GM23338 (cell line): ENCODE data around the gene PLA1A.

Experiments
- CREB1 ChIP-seq: fragments of 250-450 bp; sonication (Bioruptor Pico); IDR thresholded peaks from 2 replicates; pipeline ENCODE4 v1.5.0; 2020; ENCODE audit warnings: low read depth, mild to moderate bottlenecking, moderate library complexity
- CTCF ChIP-seq, 2 experiments: fragments of 200-600 bp in 1 of 2; sonication (generic) in 1 of 2; conservative IDR thresholded peaks; 2 replicates each; pipeline versions ENCODE4 v1.5.1 to v1.6.1; 2016 to 2017; ENCODE audit warnings: antibody characterized with exemption in 2 of 2, low read depth in 2 of 2, mild to moderate bottlenecking in 2 of 2, moderate library complexity in 1 of 2
- EZH2 ChIP-seq: fragments of 200-600 bp; sonication (generic); IDR thresholded peaks from one replicate; pipeline ENCODE4 v1.8.0; 2017; ENCODE audit warnings: antibody characterized with exemption, mild to moderate bottlenecking, low read depth; ENCODE audit not compliant: unreplicated experiment
- EZH2phosphoT487 ChIP-seq: fragments of 200-600 bp; sonication (generic); IDR thresholded peaks from one replicate; pipeline ENCODE4 v1.8.1; 2018; ENCODE audit warnings: antibody characterized with exemption; ENCODE audit not compliant: unreplicated experiment
- JUNB ChIP-seq: IDR thresholded peaks from one replicate; pipeline ENCODE4 v1.6.1; 2016; ENCODE audit warnings: antibody characterized with exemption; ENCODE audit not compliant: unreplicated experiment
- NANOG ChIP-seq: IDR thresholded peaks from 2 replicates; pipeline ENCODE4 v1.6.1; 2016; ENCODE audit warnings: antibody characterized with exemption, borderline replicate concordance
- POLR2AphosphoS5 ChIP-seq: IDR thresholded peaks from 2 replicates; pipeline ENCODE4 v1.6.1; 2016; ENCODE audit warnings: antibody characterized with exemption, low read depth
- STAT1 ChIP-seq: IDR thresholded peaks from one replicate; pipeline ENCODE4 v1.6.1; 2016; ENCODE audit warnings: antibody characterized with exemption; ENCODE audit not compliant: unreplicated experiment
- ZNF114 ChIP-seq: fragments of 250-450 bp; sonication (Bioruptor Pico); IDR thresholded peaks from 2 replicates; pipeline ENCODE4 v1.5.0; 2020; ENCODE audit warnings: mild to moderate bottlenecking, moderate library complexity
- ZNF331 ChIP-seq: fragments of 250-450 bp; sonication (Bioruptor Pico); IDR thresholded peaks from 2 replicates; pipeline ENCODE4 v1.5.0; 2020; ENCODE audit warnings: low read depth, mild to moderate bottlenecking, moderate library complexity
- ZNF462 ChIP-seq: fragments of 250-450 bp; sonication (Bioruptor Pico); IDR thresholded peaks from 2 replicates; pipeline ENCODE4 v1.5.0; 2020; ENCODE audit warnings: mild to moderate bottlenecking, moderate library complexity
- TF ChIP-seq, protein P1 (sequence below): IDR thresholded peaks from one replicate; pipeline ENCODE4 v1.6.1; 2018; ENCODE audit warnings: antibody characterized with exemption; ENCODE audit not compliant: unreplicated experiment
- TF ChIP-seq, protein P2 (sequence below): IDR thresholded peaks from 2 replicates; pipeline ENCODE4 v1.6.1; 2016; ENCODE audit warnings: antibody characterized with exemption

GRCh38 chr3:119613201-119613600 lies 15.5 kb downstream of the PLA1A start:
- TF ChIP-seq EZH2phosphoT487: no peak
- no peak for TF ChIP-seq CTCF (conservative IDR thresholded peaks at IDR 0.05; ENCODE audit: low read depth in 2 of 2)
- no peak for TF ChIP-seq POLR2AphosphoS5
- TF ChIP-seq EZH2: no peak
- no peak for TF ChIP-seq STAT1
- TF ChIP-seq, protein P1, sequence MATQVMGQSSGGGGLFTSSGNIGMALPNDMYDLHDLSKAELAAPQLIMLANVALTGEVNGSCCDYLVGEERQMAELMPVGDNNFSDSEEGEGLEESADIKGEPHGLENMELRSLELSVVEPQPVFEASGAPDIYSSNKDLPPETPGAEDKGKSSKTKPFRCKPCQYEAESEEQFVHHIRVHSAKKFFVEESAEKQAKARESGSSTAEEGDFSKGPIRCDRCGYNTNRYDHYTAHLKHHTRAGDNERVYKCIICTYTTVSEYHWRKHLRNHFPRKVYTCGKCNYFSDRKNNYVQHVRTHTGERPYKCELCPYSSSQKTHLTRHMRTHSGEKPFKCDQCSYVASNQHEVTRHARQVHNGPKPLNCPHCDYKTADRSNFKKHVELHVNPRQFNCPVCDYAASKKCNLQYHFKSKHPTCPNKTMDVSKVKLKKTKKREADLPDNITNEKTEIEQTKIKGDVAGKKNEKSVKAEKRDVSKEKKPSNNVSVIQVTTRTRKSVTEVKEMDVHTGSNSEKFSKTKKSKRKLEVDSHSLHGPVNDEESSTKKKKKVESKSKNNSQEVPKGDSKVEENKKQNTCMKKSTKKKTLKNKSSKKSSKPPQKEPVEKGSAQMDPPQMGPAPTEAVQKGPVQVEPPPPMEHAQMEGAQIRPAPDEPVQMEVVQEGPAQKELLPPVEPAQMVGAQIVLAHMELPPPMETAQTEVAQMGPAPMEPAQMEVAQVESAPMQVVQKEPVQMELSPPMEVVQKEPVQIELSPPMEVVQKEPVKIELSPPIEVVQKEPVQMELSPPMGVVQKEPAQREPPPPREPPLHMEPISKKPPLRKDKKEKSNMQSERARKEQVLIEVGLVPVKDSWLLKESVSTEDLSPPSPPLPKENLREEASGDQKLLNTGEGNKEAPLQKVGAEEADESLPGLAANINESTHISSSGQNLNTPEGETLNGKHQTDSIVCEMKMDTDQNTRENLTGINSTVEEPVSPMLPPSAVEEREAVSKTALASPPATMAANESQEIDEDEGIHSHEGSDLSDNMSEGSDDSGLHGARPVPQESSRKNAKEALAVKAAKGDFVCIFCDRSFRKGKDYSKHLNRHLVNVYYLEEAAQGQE: no peak
- no peak for TF ChIP-seq JUNB
- no peak for TF ChIP-seq CREB1 (CRISPR knock-in tag)
- no peak for TF ChIP-seq ZNF462 (CRISPR knock-in tag)
- TF ChIP-seq ZNF114: no peak
- TF ChIP-seq, protein P2, sequence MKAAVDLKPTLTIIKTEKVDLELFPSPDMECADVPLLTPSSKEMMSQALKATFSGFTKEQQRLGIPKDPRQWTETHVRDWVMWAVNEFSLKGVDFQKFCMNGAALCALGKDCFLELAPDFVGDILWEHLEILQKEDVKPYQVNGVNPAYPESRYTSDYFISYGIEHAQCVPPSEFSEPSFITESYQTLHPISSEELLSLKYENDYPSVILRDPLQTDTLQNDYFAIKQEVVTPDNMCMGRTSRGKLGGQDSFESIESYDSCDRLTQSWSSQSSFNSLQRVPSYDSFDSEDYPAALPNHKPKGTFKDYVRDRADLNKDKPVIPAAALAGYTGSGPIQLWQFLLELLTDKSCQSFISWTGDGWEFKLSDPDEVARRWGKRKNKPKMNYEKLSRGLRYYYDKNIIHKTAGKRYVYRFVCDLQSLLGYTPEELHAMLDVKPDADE: no peak
- TF ChIP-seq ZNF331 (CRISPR knock-in tag): no peak
- TF ChIP-seq NANOG: no peak
